IPS-15b (cell line): ENCODE measurements around the gene EMSY.

Experiments
- H3K27me3 ChIP-seq: one replicate; pipeline ENCODE4 v1.6.1; 2013; ENCODE audit warnings: low read length; ENCODE audit not compliant: control insufficient read depth, insufficient read depth
- H3K36me3 ChIP-seq: one replicate; pipeline ENCODE4 v1.6.1; 2013; ENCODE audit warnings: low read length; ENCODE audit not compliant: control insufficient read depth, insufficient read depth
- H3K4me1 ChIP-seq: one replicate; pipeline ENCODE4 v1.6.1; 2013; ENCODE audit warnings: mild to moderate bottlenecking, low read length; ENCODE audit not compliant: control insufficient read depth, insufficient read depth
- H3K4me3 ChIP-seq: one replicate; pipeline ENCODE4 v1.5.1; 2013; ENCODE audit warnings: low read depth, low read length
- H3K9ac ChIP-seq: one replicate; pipeline ENCODE4 v1.6.1; 2013; ENCODE audit warnings: low read depth, mild to moderate bottlenecking, low read length
- H3K9me3 ChIP-seq: one replicate; pipeline ENCODE4 v1.6.1; 2013; ENCODE audit warnings: mild to moderate bottlenecking, low read length; ENCODE audit not compliant: control insufficient read depth, insufficient read depth

The EMSY gene

GRCh38 chr11:76496174-76496573 is 51.4 kb downstream of the EMSY start:
- H3K27me3 ChIP-seq: no peaks in the 10 kb centered on the region
- peaks cover 2% of the 10 kb centered on the region for H3K36me3 ChIP-seq
- no peak overlapping the region for H3K4me3 ChIP-seq
- H3K9me3 ChIP-seq: no peaks in the 10 kb centered on the region
- H3K9ac ChIP-seq: no peak overlapping the region
- no peaks in the 10 kb centered on the region for H3K4me1 ChIP-seq

- no peak overlapping the region for H3K9ac ChIP-seq
- H3K9me3 ChIP-seq: no peaks in the 10 kb centered on the region
- no peak overlapping the region for H3K4me3 ChIP-seq
- no peaks in the 10 kb centered on the region for H3K36me3 ChIP-seq
- no peaks in the 10 kb centered on the region for H3K27me3 ChIP-seq
- no peaks in the 10 kb centered on the region for H3K4me1 ChIP-seq
Measured at GRCh38 chr11:76501526-76502202, 56.8 kb downstream of the EMSY start.

- Histone ChIP-seq H3K36me3 (peaks cover 3% of the 10 kb centered on the region), H3K9me3 (no peaks in the 10 kb centered on the region), H3K27me3 (no peaks in the 10 kb centered on the region), H3K4me1 (peaks cover 9% of the 10 kb centered on the region), H3K4me3 (no peak overlapping the region), H3K9ac (no peak overlapping the region)
Measured at GRCh38 chr11:76506833-76507232, 62.0 kb downstream of the EMSY start.

GRCh38 chr11:76510060-76511047 is 65.5 kb downstream of the EMSY start:
- H3K4me3 ChIP-seq: no peak overlapping the region

GRCh38 chr11:76512851-76513653 is 68.2 kb downstream of the EMSY start:
- peaks cover 9% of the 10 kb centered on the region for H3K4me1 ChIP-seq
- no peaks in the 10 kb centered on the region for H3K27me3 ChIP-seq
- no peak overlapping the region for H3K9ac ChIP-seq
- H3K4me3 ChIP-seq: no peak overlapping the region
- H3K36me3 ChIP-seq: no peaks in the 10 kb centered on the region
- no peaks in the 10 kb centered on the region for H3K9me3 ChIP-seq

More at GRCh38 chr11:76510060-76511047, 65.5 kb downstream of the EMSY start:
- Histone ChIP-seq H3K9ac (no peak overlapping the region), H3K27me3 (no peaks in the 10 kb centered on the region), H3K9me3 (no peaks in the 10 kb centered on the region), H3K36me3 (peaks cover 3% of the 10 kb centered on the region), H3K4me1 (peaks cover 9% of the 10 kb centered on the region)

GRCh38 chr11:76513654-76514034 is 68.8 kb downstream of the EMSY start:
- Histone ChIP-seq H3K4me3 (no peak overlapping the region), H3K27me3 (no peaks in the 10 kb centered on the region), H3K36me3 (no peaks in the 10 kb centered on the region), H3K4me1 (peaks cover 9% of the 10 kb centered on the region), H3K9me3 (no peaks in the 10 kb centered on the region), H3K9ac (no peak overlapping the region)

- Histone ChIP-seq H3K4me1 (peaks cover 2% of the 10 kb centered on the region), H3K27me3 (no peaks in the 10 kb centered on the region), H3K9ac (no peak overlapping the region), H3K9me3 (no peaks in the 10 kb centered on the region), H3K4me3 (no peak overlapping the region), H3K36me3 (no peaks in the 10 kb centered on the region)
Measured at GRCh38 chr11:76515494-76515893, 70.7 kb downstream of the EMSY start.

- no peaks in the 10 kb centered on the region for H3K36me3 ChIP-seq
- H3K9ac ChIP-seq: no peak overlapping the region
- no peak overlapping the region for H3K4me3 ChIP-seq
- H3K27me3 ChIP-seq: no peaks in the 10 kb centered on the region
- no peaks in the 10 kb centered on the region for H3K4me1 ChIP-seq
- H3K9me3 ChIP-seq: no peaks in the 10 kb centered on the region
Measured at GRCh38 chr11:76523147-76523546, 78.3 kb downstream of the EMSY start.

GRCh38 chr11:76523786-76524436 is 79.1 kb downstream of the EMSY start:
- H3K36me3 ChIP-seq: no peaks in the 10 kb centered on the region
- H3K4me3 ChIP-seq: no peak overlapping the region
- H3K9me3 ChIP-seq: no peaks in the 10 kb centered on the region
- no peaks in the 10 kb centered on the region for H3K4me1 ChIP-seq
- H3K9ac ChIP-seq: no peak overlapping the region
- H3K27me3 ChIP-seq: no peaks in the 10 kb centered on the region

GRCh38 chr11:76524461-76524860 is 79.6 kb downstream of the EMSY start:
- Histone ChIP-seq H3K27me3 (no peaks in the 10 kb centered on the region), H3K4me3 (no peak overlapping the region), H3K9me3 (no peaks in the 10 kb centered on the region), H3K4me1 (no peaks in the 10 kb centered on the region), H3K36me3 (no peaks in the 10 kb centered on the region), H3K9ac (no peak overlapping the region)

- Histone ChIP-seq H3K4me1 (no peaks in the 10 kb centered on the region), H3K9ac (no peak overlapping the region), H3K4me3 (no peak overlapping the region), H3K9me3 (no peaks in the 10 kb centered on the region), H3K36me3 (no peaks in the 10 kb centered on the region), H3K27me3 (no peaks in the 10 kb centered on the region)
Measured at GRCh38 chr11:76524919-76525318, 80.1 kb downstream of the EMSY start.
